Hepatocyte (in vitro differentiated cells): Measurements from ENCODE around the gene CYP2A13. TPM values are rescaled to one million over a fixed set of nuclear protein-coding genes. Genes with fewer than 3 reads are reported as not detected.
"Not testable (repeated sequence)": the region's sequence is repeated elsewhere in the genome, so short reads cannot be mapped to it uniquely, and the experiment has no call there.

Experiments
- DNase-seq: peaks from one replicate; pipeline ENCODE4 v3.0.0-alpha.2; 2016; ENCODE audit warnings: low spot score
- H2AFZ ChIP-seq: fragments of 200-600 bp; sonication (generic); 2 replicates; pipeline ENCODE4 v1.6.0; 2016; ENCODE audit warnings: antibody characterized with exemption, mild to moderate bottlenecking
- H3K27ac ChIP-seq: fragments of 200-600 bp; sonication (generic); 2 replicates; pipeline ENCODE4 v1.5.1; 2016; ENCODE audit warnings: mild to moderate bottlenecking
- H3K27me3 ChIP-seq: fragments of 200-600 bp; sonication (generic); 2 replicates; pipeline ENCODE4 v1.6.1; 2016
- H3K36me3 ChIP-seq: fragments of 200-600 bp; sonication (generic); replicated peaks from 2 replicates; pipeline ENCODE4 v1.5.1; 2016; ENCODE audit warnings: low read depth; ENCODE audit not compliant: insufficient read depth
- H3K4me1 ChIP-seq: fragments of 200-600 bp; sonication (generic); 2 replicates; pipeline ENCODE4 v1.5.1; 2016; ENCODE audit warnings: mild to moderate bottlenecking, moderate library complexity; ENCODE audit not compliant: insufficient read depth
- H3K4me2 ChIP-seq: fragments of 200-600 bp; sonication (generic); 2 replicates; pipeline ENCODE4 v1.6.0; 2016
- H3K4me3 ChIP-seq: fragments of 200-600 bp; sonication (generic); 2 replicates; pipeline ENCODE4 v1.5.1; 2016; ENCODE audit warnings: mild to moderate bottlenecking
- H3K79me2 ChIP-seq: fragments of 200-600 bp; sonication (generic); 2 replicates; pipeline ENCODE4 v1.6.0; 2017; ENCODE audit warnings: mild to moderate bottlenecking
- H3K9me2 ChIP-seq: fragments of 200-600 bp; sonication (generic); replicated peaks from 2 replicates; pipeline ENCODE4 v1.6.0; 2017; ENCODE audit warnings: mild to moderate bottlenecking; ENCODE audit not compliant: insufficient read depth
- H3K9me3 ChIP-seq: fragments of 200-600 bp; sonication (generic); 2 replicates; pipeline ENCODE4 v1.5.1; 2016; ENCODE audit warnings: low read depth, mild to moderate bottlenecking
- H4K20me1 ChIP-seq: fragments of 200-600 bp; sonication (generic); 2 replicates; pipeline ENCODE4 v1.6.0; 2016; ENCODE audit warnings: mild to moderate bottlenecking; ENCODE audit not compliant: insufficient read depth, poor library complexity, severe bottlenecking
- EZH2 ChIP-seq: fragments of 200-600 bp; sonication (generic); IDR thresholded peaks from 2 replicates; pipeline ENCODE4 v1.6.1; 2016; ENCODE audit warnings: antibody characterized with exemption, mild to moderate bottlenecking, borderline replicate concordance
- EZH2phosphoT487 ChIP-seq: fragments of 200-600 bp; sonication (generic); IDR thresholded peaks from one replicate; pipeline ENCODE4 v1.6.1; 2018; ENCODE audit warnings: antibody characterized with exemption, mild to moderate bottlenecking, low read depth, moderate library complexity; ENCODE audit not compliant: unreplicated experiment, severe bottlenecking
- WGBS: methylation state at CpG from one replicate; pipeline ENCODE4 v1.1.6; 2016; ENCODE audit warnings: low lambda C conversion rate; ENCODE audit errors: missing lambda C conversion rate; 5-methylcytosine and 5-hydroxymethylcytosine counted together
- polyA plus RNA-seq: library from polyadenylated mRNA; unstranded; fragments of >200 nt; fragmentation: Nextera tagmentation; extraction: Ambion mirVana; gene quantifications from 2 replicates; pipeline ENCODE4 v1.2.1, GENCODE V29; 2016
- total RNA-seq: library from RNA; depleted of rRNA; stranded (reverse); fragments of >200 nt; gene quantifications from 2 replicates; pipeline ENCODE4 v1.2.3, GENCODE V29; 2014
- TF ChIP-seq, protein P1 (sequence below): fragments of 200-600 bp; sonication (generic); IDR thresholded peaks from 2 replicates; pipeline ENCODE4 v1.5.1; 2016; ENCODE audit warnings: antibody characterized with exemption, mild to moderate bottlenecking; ENCODE audit not compliant: poor library complexity

Gene CYP2A13
- total and polyA plus RNA-seq, 2 experiments from 2014 or later = not detected

DNA sequence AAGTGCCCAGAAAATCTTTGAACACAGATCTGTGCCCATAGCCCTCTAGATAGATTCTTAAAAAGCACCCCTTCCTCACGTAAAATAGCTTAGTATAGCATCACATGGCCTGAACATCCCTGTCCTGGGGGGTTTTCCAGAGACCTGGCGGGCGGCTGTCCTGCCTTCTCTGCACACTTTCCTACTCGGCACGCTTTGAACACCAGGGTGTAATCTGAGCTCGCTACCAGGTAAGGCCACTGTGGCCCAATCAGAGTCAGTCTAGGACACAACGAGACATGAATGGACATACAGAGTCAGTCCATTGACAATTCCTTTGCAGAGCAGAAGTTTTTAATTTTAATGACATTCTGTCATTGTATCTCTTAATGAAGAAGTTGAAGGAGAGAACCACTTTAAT is 8.1 kb downstream of the CYP2A13 start:
- Histone ChIP-seq H3K9me3 (no peaks in the 10 kb centered on the region), H2AFZ (no peak overlapping the region), H3K4me2 (no peak overlapping the region), H3K4me1 (no peaks in the 10 kb centered on the region), H3K79me2 (no peaks in the 10 kb centered on the region), H3K9me2 (no peaks in the 10 kb centered on the region), H3K4me3 (no peak overlapping the region), H3K27me3 (peaks cover 7% of the 10 kb centered on the region), H3K27ac (no peak overlapping the region), H4K20me1 (no peaks in the 10 kb centered on the region), H3K36me3 (no peaks in the 10 kb centered on the region)
- 72% methylated on average over 7 of the region's 7 CpGs for WGBS
- no peak for DNase-seq
- TF ChIP-seq EZH2 (no peak), EZH2phosphoT487 (no peak)
- TF ChIP-seq, protein P1, sequence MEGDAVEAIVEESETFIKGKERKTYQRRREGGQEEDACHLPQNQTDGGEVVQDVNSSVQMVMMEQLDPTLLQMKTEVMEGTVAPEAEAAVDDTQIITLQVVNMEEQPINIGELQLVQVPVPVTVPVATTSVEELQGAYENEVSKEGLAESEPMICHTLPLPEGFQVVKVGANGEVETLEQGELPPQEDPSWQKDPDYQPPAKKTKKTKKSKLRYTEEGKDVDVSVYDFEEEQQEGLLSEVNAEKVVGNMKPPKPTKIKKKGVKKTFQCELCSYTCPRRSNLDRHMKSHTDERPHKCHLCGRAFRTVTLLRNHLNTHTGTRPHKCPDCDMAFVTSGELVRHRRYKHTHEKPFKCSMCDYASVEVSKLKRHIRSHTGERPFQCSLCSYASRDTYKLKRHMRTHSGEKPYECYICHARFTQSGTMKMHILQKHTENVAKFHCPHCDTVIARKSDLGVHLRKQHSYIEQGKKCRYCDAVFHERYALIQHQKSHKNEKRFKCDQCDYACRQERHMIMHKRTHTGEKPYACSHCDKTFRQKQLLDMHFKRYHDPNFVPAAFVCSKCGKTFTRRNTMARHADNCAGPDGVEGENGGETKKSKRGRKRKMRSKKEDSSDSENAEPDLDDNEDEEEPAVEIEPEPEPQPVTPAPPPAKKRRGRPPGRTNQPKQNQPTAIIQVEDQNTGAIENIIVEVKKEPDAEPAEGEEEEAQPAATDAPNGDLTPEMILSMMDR = no peak

DNA sequence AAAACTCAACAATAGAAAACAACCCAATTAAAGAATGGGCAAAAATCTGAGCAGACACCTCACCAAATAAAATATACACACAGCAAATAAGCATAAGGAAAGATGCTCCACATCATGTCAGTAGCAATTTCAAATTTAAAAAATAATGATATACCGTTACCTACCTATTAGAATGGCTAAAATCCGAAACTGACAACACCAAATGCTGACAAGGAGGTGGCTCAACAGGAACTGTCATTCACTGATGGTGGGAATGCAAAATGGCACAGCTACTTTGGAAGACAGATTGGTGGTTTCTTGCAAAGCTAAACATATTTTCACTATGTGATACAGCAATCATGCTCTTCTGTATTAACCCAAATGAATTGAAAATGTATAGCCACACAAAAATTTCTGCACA is 9.1 kb downstream of the CYP2A13 start:
- H3K4me3 ChIP-seq = no peak overlapping the region
- no peaks in the 10 kb centered on the region for H3K4me1 ChIP-seq
- no peaks in the 10 kb centered on the region for H3K9me3 ChIP-seq
- WGBS = 86% methylated on average over 2 of the region's 2 CpGs
- no peaks in the 10 kb centered on the region for H3K79me2 ChIP-seq
- H3K4me2 ChIP-seq = no peak overlapping the region
- H4K20me1 ChIP-seq = no peaks in the 10 kb centered on the region
- no peaks in the 10 kb centered on the region for H3K36me3 ChIP-seq
- H3K9me2 ChIP-seq = no peaks in the 10 kb centered on the region
- no peak for DNase-seq
- TF ChIP-seq EZH2 (no peak), EZH2phosphoT487 (no peak)
- TF ChIP-seq, protein P1 = no peak
- no peak overlapping the region for H3K27ac ChIP-seq
- peaks cover 6% of the 10 kb centered on the region for H3K27me3 ChIP-seq
- H2AFZ ChIP-seq = no peak overlapping the region

DNA sequence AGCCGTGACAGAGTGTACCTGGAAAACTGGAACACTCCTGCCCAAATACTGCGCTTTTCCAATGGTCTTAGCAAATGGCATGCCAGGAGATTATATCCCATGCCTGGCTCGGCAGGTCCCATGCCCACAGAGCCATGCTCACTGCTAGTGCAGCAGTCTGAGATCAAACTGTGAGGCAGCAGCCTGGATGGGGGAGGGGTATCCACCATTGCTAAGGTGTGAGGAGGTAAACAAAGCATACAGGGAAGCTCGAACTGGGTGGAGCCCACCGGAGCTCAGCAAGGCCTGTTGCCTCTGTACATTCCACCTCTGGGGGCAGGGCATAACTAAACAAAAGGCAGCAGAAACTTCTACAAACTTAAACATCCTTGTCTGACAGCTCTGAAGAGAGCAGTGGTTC is 10.5 kb downstream of the CYP2A13 start:
- Histone ChIP-seq H2AFZ (no peak overlapping the region), H3K79me2 (no peaks in the 10 kb centered on the region), H3K27me3 (no peaks in the 10 kb centered on the region), H4K20me1 (no peaks in the 10 kb centered on the region), H3K4me3 (no peak overlapping the region), H3K9me2 (no peaks in the 10 kb centered on the region), H3K4me1 (no peaks in the 10 kb centered on the region), H3K36me3 (no peaks in the 10 kb centered on the region), H3K27ac (no peak overlapping the region), H3K9me3 (no peaks in the 10 kb centered on the region), H3K4me2 (no peak overlapping the region)
- DNase-seq = peak; percentile 34
- WGBS = 54% methylated on average over 5 of the region's 5 CpGs
- TF ChIP-seq, protein P1 = no peak
- TF ChIP-seq EZH2 = no peak
- TF ChIP-seq EZH2phosphoT487 = no peak

DNA sequence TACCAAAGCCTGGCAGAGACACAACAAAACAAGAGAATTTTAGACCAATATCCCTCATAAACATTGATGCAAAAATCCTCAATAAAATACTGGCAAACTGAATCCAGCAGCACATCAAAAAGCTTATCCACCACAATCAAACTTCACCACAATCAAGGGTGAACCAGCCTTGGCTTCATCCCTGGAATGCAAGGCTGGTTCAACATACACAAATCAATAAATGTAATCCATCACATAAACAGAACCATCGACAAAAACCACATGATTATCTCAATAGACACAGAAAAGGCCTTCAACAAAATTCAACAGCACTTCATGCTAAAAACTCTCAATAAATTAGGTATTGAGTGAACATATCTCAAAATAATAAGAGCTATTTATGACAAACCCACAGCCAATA is 14.0 kb downstream of the CYP2A13 start:
- H3K27ac ChIP-seq, H2AFZ ChIP-seq, H3K4me3 ChIP-seq, DNase-seq, H3K27me3 ChIP-seq, H3K9me3 ChIP-seq, H3K4me1 ChIP-seq, H3K36me3 ChIP-seq, H4K20me1 ChIP-seq, H3K79me2 ChIP-seq, H3K4me2 ChIP-seq, H3K9me2 ChIP-seq: not testable (repeated sequence)
- 89% methylated on average over 1 of the region's 1 CpG for whole genome bisulfite sequencing
